Subcutaneous adipose tissue (tissue), 4 donors: ENCODE measurements around the gene CD68. TPM values are rescaled to one million over a fixed set of nuclear protein-coding genes. Genes with fewer than 3 reads are reported as not detected.

Experiments
- CTCF ChIP-seq: fragments of 450-650 bp; IDR thresholded peaks from one replicate; pipeline ENCODE4 v1.5.1; 2016; ENCODE audit warnings: low read depth, mild to moderate bottlenecking, control low read depth, antibody characterized with exemption, moderate library complexity
- total RNA-seq, 4 donors: library from RNA; depleted of rRNA; stranded (reverse); fragments of >200 nt; gene quantifications; one replicate each; pipeline ENCODE4 v1.1.0, GENCODE V29; 2016

The CD68 gene
- total RNA-seq, 4 donors from 2014 or later: 56.9 to 609 (median 149) TPM

GRCh38 chr17:7577327-7578199 lies 1.9 kb upstream of the CD68 start:
- no peak for TF ChIP-seq CTCF

GRCh38 chr17:7579834-7580603 lies 581 bp downstream of the CD68 start:
- TF ChIP-seq CTCF: no peak

GRCh38 chr17:7580604-7581575 lies 1.5 kb downstream of the CD68 start:
- TF ChIP-seq CTCF: no peak

- TF ChIP-seq CTCF: no peak
Observed at GRCh38 chr17:7582396-7583252, 3.2 kb downstream of the CD68 start.

GRCh38 chr17:7583253-7584109 lies 4.0 kb downstream of the CD68 start, which contains the start of gene MPDU1:
MPDU1 (plus strand) TSS chr17:7583852; CDS start chr17:7583863, 11 bp downstream.
- TF ChIP-seq CTCF: no peak
